NCI-H1417 treated with DMSO at 0.1 percent for 48 hours (cell line): ENCODE measurements around the gene YES1.
"Not testable (repeated sequence)": the region's sequence is repeated elsewhere in the genome, so short reads cannot be mapped to it uniquely, and the experiment has no call there.

Experiments
- DNase-seq: peaks from one replicate; lab custom pipeline; 2025; lab: John Stamatoyannopoulos, UW

The YES1 gene

DNA sequence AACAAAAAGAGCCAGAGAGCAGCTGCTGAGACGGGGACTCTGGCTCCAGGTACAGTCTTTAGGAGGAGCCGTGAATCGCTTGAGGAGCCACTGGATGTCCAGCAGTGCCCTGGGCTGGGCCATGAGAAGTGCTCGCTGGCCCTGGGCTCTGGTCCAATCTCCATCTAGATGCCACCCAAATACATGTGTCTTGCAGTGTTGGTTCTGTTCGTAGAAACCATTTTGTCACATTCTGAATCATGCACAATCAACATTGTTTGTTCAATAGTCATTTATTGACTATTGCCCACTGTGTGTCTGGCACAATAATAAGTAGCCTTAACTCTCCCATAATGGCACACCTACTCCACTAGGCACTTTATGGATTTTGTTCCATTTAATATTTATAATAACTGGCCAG lies 128.5 kb downstream of the YES1 start:
- DNase-seq, result no peak

DNA sequence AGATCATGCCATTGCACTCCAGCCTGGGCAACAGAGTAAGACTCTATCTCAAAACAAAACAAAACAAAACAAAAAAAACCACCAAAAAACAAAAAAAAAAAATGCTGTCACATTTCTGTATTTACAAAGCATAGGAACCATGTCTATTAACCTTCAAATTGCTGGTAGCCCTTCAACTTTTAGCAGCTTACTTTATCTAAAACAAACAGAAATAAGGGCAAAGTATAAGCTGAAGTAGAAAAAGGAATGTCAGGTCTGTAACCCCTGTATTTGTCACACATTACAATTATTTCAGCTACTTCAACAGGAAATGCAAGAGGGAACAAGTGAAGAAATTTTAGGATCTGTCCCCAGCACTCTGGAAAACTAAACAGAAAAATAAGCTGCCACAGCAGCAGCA lies 129.2 kb downstream of the YES1 start:
- no peak for DNase-seq

DNA sequence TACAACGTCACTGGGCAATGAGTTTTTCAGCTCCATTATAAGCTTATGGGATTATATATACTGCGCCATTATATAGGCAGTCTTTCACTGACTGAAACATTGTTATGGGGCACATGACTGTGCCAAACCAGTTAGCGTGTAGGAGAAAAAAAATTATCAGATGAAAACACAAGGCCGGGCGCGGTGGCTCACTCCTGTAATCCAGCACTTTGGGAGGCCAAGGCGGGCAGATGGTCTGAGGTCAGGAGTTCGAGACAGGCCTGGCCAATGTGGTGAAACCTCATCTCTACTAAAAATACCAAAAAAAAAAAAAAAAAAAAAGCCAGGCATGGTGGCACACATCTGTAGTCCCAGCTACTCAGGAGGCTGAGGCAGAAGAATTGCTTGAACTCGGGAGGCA lies 129.6 kb downstream of the YES1 start:
- DNase-seq, result not testable (repeated sequence)

DNA sequence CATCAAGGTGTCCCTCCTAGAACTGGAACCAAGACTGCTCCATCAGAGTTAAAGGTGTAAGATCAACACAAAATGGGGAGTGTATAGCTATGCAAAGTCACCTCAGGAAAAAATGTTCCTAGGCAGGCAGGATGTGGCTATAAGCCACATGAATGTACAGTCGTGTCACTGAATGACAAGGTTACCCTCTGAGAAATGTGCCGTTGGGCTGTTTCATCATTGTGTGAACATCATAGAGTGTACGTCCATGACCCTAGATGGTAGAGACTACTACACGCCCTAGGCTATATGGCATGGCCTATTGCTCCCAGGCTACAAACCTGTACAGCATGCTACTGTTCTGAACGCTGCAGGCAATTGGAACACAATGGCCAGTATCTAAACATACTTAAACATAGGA lies 130.1 kb downstream of the YES1 start:
- no peak for DNase-seq

DNA sequence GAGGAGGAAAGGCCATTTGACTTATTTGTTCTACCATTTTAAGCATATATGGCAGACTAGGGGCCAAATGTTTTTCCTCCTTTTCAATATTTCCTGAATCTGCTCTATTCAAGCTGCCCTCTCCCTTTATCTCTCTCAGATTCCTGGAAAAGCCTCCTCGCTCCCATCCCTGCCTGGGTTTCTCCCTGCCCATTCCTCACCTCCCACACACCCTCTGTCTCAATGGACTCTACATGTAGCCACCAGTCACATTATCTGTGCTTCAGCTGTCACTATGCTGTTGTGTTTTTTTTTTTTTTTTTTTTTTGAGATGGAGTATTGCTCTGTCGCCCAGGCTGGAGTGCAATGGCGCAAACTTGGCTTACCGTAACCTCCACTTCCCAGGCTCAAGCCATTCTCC lies 131.7 kb downstream of the YES1 start:
- no peak for DNase-seq

DNA sequence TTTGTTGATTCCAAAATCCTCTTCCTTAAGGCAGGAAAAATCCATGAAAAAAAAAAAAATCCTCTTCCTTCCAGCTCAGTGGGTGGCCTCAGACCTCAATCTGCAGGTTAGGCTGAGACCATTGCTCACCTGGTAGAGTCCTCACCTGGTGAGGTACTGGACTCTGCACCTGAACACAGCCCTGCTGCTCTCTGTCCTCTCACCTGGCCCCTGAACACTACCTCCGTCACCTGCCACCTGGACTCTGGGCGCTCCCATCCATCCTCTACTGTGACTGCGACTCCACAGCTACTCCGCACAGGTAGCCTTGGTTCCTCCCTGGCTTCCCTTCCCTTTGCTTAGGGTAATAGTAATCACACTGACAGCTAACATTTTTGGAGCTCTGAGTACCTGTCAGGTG lies 132.5 kb downstream of the YES1 start:
- DNase-seq, result no peak

DNA sequence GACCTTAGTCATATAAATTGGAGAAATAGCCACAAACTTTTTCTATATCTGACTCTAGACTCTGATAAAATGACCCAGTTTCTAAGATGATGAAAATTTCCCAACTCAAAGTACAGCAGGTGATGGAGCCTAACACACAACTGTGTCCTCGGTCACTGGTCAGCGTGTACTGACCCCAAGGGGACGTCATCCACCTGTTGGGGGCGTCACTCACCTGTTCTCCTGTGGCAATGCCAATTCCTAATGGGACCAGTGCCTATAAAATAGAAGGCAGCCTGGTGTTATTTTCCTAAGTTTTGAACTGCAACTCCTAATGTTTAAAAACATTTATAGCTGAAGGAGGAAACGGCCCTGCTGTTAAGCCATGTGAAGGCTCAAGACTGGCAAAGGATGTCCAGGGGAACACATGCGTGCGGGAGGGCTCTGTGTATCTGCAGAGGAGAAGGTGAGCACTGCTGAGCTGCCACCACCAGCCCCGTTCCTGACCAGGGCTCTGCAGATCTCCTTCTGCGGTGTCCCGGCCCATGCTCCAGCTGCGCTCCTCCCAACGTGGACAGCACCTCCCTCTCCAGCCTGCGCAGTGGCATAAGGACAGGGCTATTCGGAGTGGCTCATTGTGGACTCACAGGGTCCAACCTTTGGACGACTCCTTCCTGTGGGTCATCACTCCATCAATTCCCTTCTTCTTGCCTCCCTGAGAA lies 133.4 kb downstream of the YES1 start:
- DNase-seq, result no peak

DNA sequence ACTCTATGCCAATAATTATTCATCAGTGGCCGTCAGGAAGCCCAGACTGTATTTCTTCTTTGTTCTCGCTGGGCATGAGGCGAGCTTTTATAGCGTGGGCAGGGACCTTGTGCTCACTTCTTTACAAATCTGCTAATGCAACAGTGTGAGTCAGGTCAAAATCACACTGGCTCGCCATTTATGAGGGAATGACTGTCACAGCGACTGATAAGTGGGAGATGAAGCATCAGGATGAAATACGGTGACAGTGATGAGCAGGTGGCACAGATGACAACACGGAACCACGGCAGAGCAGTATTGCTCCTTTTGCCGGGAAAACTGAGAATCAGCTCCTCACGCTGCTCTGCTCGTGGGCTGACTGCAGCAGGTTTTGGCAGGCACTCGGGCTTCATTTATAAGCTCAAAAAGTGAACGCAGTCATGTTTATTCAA lies 134.1 kb downstream of the YES1 start:
- no peak for DNase-seq

DNA sequence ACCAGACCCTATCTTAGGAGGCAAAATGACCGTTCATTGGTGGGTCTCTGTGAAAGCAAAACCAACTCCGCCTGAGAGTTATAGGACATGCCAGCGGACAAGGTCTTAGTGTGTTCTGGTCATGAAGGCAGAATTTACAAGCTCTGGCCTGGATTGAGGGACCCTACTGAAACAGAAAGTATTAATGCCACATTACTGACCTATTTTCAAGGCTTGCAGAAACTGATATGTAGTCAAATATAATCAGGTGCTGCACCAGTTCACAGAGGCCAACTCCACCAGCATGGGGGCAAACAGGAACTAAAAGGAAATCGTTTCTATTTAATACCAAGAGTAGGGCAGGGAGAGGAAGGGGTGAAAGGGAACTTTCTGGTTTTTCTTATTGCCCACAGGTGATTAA lies 134.9 kb downstream of the YES1 start:
- DNase-seq, result no peak

DNA sequence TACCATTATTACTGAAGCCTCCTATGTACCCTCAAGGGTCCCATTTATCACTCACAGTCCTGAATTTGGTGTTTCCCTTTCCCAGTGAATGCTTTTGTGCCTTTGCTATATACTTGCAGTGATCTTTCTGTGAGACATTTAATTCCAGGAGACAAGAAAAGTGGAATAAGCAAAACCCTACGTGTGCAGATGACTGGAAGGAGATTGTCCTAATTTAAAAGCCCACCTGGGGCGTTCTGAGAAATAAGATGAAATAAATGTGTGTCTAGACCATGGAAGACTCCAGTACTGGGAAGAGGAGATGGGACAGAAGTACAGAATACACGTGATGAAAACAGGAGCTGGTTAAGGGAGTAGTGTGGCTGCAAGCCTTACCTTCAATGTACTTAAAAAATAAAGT lies 135.3 kb downstream of the YES1 start:
- DNase-seq, result no peak

DNA sequence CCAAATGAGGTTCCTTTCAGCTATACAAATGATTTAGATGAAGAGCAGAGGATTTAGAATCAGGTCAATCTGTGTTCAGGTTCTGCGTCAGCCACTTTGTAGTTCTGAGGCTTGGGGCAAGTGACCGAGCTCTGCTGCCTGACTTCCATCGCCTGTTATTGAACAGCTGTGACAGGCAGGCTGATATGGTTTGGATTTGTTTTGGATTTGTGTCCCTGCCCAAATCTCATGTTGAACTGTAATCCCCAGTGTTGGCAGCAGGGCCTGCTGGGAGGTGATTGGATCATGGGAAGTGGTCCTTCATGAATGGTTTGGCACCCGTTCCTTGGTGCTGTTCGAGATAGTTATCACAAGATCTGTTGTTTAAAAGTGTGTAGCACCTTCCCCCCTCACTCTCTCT lies 136.0 kb downstream of the YES1 start:
- DNase-seq, result no peak

DNA sequence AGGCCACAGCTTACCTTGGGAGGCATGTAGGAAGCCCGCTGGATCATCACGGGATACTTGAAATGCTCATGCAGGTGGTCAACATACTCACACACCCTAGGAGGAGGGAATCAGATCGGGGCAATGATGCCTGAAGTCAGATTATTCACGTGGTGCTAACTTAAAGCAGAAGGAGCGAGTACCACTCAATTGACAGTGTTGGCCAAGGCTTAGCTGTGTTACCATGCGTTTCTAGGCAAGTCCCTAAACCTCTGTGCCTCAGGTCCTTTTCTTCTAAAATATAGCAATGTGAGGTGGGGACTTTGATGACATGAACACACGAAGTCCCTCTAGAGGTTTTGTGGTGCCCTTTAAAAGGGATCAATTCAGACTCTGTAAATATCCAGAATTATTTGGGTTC lies 136.7 kb downstream of the YES1 start:
- no peak for DNase-seq

DNA sequence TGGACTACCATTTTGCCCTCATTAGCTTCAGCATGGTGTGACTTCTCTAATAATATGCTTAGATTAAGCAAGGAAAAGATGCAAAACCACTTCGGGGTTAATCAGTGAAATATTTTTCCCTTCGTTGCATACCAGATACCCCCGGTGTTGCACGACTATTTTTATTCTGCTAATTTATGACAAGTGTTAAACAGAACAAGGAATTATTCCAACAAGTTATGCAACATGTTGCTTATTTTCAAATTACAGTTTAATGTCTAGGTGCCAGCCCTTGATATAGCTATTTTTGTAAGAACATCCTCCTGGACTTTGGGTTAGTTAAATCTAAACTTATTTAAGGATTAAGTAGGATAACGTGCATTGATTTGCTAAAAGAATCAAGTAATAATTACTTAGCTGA lies 138.3 kb downstream of the YES1 start:
- DNase-seq, result no peak

DNA sequence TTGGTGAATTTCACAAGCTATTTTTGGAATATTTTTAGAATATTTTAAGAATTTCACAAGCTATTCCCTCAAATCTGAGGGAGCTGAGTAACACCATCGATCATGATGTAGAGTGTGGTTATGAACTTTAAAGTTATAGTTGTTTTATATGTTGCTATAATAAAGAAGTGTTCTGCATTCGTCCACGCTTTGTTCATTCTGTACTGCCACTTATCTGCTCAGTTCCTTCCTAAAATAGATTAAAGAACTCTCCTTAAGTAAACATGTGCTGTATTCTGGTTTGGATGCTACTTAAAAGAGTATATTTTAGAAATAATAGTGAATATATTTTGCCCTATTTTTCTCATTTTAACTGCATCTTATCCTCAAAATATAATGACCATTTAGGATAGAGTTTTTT lies 138.7 kb downstream of the YES1 start:
- no peak for DNase-seq
